Natural killer cell treated with Interleukin-12 subunit alpha and Interleukin-12 subunit beta and Interleukin-15 and Interleukin-18, amount 100 ng/mL, for 72 hours (primary cell): ENCODE data around the gene OR6J1. TPM values are rescaled to one million over a fixed set of nuclear protein-coding genes. Genes with fewer than 3 reads are reported as not detected.

Source experiments
- ATAC-seq, 2 donors: fragments of 150-1000 bp; cut with Tn5 transposase in 1 of 2; sonication (Bioruptor Pico), chemical (Tn5 transposase) in 1 of 2; 2 replicates each; pipeline ENCODE4 v1.10.0; 2021
- DNase-seq: peaks from one replicate; pipeline ENCODE4 v3.0.0; 2022; ENCODE audit warnings: low spot score
- H3K27ac Mint-ChIP-seq, 2 donors: 1 replicate in 1 of 2; 2 replicates in 1 of 2; pipeline ENCODE4 v1.8.0; 2022; ENCODE audit warnings: mixed read lengths in 2 of 2, mild to moderate bottlenecking in 1 of 2, moderate library complexity in 1 of 2
- H3K27me3 Mint-ChIP-seq, 2 donors: 1 replicate in 1 of 2; 2 replicates in 1 of 2; pipeline ENCODE4 v1.8.0; 2022; ENCODE audit warnings: mixed read lengths in 2 of 2
- H3K36me3 Mint-ChIP-seq: one replicate; pipeline ENCODE4 v1.8.0; 2022; ENCODE audit warnings: mixed read lengths
- H3K4me1 Mint-ChIP-seq, 2 donors: 1 replicate in 1 of 2; 2 replicates in 1 of 2; pipeline ENCODE4 v1.8.0; 2022; ENCODE audit warnings: low read depth in 2 of 2, mixed read lengths in 2 of 2, mild to moderate bottlenecking in 1 of 2
- H3K4me3 Mint-ChIP-seq: one replicate; pipeline ENCODE4 v1.8.0; 2022; ENCODE audit warnings: mixed read lengths
- H3K9me3 Mint-ChIP-seq: 2 replicates; pipeline ENCODE4 v1.8.0; 2022; ENCODE audit warnings: mixed read lengths
- total RNA-seq, 2 donors: library from RNA; stranded (reverse); gene quantifications; one replicate each; pipeline ENCODE4 v1.2.3, GENCODE V29; 2022

The OR6J1 gene
- total RNA-seq, 2 donors from 2014 or later, result not detected

DNA sequence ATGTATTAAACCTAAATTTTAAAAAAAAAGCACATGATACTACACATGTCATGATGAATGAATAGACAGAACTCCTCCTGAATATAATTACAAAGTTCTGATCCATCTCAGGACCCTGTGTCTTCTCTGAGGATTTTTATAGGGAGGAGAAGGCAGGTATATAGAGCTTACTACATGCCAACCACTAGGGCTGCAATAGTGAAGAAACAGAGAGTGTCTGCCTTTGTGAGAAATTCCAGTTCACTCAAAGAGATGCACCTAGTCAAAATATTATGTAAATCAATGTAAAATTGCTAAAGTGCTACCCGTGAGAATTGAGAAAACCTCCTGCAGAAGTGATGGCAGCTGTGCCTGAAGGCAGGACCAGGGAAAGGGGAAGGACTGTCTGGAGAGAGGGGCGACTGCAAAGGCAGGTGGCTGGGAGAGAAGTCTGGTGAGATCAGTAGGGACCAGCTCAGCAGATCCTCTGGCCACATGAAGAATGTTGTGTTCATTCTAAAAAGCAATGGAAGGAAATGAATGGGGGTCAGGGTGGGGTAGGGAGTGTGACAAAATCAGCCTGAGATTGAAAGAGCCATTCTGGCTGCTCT is 31.0 kb downstream of the OR6J1 start:
- H3K27ac Mint-ChIP-seq, result no peak overlapping the region
- H3K36me3 Mint-ChIP-seq, result peaks cover 5% of the 10 kb centered on the region

DNA sequence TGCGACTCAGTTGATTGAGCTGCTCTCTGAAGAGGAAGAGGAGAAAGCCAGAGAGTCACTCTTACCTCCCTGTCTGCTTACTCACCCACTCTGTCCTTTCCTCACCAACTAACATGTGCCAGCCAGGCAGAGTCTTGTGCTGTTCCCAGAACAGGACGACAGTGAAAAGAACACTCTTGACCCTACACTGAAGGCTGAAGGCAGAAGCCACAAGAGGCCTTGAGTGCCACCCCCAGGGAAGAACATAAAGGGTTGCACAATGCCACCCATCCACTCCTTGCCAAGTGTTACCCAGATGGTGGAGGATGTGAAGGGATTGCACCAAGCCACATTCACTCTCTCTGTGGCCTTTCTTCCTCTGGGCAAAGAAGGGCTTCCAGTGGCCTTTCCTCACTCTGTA is 33.2 kb downstream of the OR6J1 start:
- peaks cover 5% of the 10 kb centered on the region for H3K36me3 Mint-ChIP-seq
- DNase-seq (no peak), ATAC-seq (no peak)
- H3K4me1 Mint-ChIP-seq, result no peaks in the 10 kb centered on the region
- no peak overlapping the region for H3K4me3 Mint-ChIP-seq
- H3K27ac Mint-ChIP-seq, result no peak overlapping the region
- no peaks in the 10 kb centered on the region for H3K27me3 Mint-ChIP-seq
- H3K9me3 Mint-ChIP-seq, result no peaks in the 10 kb centered on the region

More for the DNA sequence above, 31.0 kb downstream of the OR6J1 start:
- Mint-ChIP-seq H3K9me3 (no peaks in the 10 kb centered on the region), H3K27me3 (no peaks in the 10 kb centered on the region), H3K4me3 (no peak overlapping the region), H3K4me1 (no peaks in the 10 kb centered on the region)
- ATAC-seq (no peak), DNase-seq (no peak)

DNA sequence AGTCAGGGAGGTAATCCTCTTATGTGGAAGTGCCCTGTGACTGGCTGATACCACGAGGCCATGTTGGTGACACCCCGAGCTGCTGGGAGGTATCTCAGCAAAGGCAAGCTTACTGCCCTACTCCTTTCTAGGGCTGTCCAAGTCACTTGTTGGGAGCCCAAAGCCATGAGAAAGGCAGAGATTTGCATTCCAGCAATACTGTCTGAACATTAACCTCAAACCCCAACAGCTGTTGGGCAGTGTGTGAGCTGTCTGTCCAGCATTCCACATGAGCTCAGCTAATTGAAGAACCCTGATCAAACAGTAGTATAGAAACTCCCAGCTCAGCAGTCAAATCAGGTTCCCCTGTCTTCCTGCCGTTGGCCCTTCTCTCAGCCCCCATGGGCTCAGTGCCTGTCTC is 36.9 kb downstream of the OR6J1 start:
- DNase-seq, result no peak
- H3K36me3 Mint-ChIP-seq, result peaks cover 19% of the 10 kb centered on the region
- ATAC-seq, result no peak

GRCh38 chr14:22606380-22606779 is 37.8 kb downstream of the OR6J1 start:
- no peaks in the 10 kb centered on the region for H3K27me3 Mint-ChIP-seq
- H3K4me1 Mint-ChIP-seq, result peaks cover 11 to 13% of the 10 kb centered on the region in 2 donors
- no peaks in the 10 kb centered on the region for H3K9me3 Mint-ChIP-seq
- no peak overlapping the region for H3K27ac Mint-ChIP-seq
- peaks cover 24% of the 10 kb centered on the region for H3K36me3 Mint-ChIP-seq
- no peak for DNase-seq
- no peak overlapping the region for H3K4me3 Mint-ChIP-seq
- ATAC-seq, result no peak

More for the DNA sequence above, 36.9 kb downstream of the OR6J1 start:
- Mint-ChIP-seq H3K27ac (peak overlapping the region in 1 of 2 donors; percentile 11), H3K4me1 (peaks cover 2 to 6% of the 10 kb centered on the region in 2 donors), H3K27me3 (no peaks in the 10 kb centered on the region), H3K9me3 (no peaks in the 10 kb centered on the region), H3K4me3 (no peak overlapping the region)

DNA sequence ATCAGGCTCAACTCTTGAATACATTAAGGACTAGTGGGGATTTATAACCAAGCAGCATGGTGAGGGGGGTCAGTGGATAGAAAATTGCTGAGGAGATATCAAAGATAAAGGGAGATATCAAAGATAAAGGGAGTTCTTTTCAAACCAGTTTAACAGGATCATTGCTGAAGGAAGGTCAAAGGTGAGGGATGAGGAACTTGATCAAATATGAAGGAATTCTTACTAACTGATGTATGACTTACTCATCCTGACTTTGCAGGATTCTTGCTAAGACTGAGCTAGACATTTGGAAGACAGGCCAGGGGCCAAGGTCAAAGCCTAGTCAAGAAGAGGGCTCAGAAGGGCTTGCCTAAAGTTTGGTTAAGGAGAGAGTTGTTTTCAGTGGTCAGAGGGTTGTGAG is 41.3 kb downstream of the OR6J1 start:
- Mint-ChIP-seq H3K27me3 (no peaks in the 10 kb centered on the region), H3K4me3 (no peak overlapping the region), H3K27ac (peak overlapping the region in 1 of 2 donors; percentile 11), H3K4me1 (peaks cover 36 to 38% of the 10 kb centered on the region in 2 donors), H3K9me3 (no peaks in the 10 kb centered on the region), H3K36me3 (peaks cover 20% of the 10 kb centered on the region)
- DNase-seq, result no peak
- ATAC-seq, result no peak

DNA sequence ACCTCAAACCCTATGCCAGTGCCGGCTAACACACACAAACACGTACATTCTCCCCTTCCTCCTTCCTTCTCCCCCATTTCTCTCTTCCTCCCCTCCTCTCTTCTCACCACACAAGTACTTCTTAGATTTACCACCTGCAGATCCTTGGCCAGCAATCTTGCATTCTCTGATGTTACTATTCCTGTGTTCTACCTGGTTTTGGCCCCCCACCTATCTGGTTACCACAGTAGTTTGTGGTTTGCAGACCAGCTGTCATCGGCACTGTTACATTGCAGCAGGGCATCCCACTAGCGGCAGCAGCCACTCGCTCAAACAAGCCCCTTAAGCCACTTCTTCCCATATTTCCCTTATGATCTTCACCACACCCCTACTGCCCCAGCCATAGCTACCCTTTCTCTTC is 42.2 kb downstream of the OR6J1 start:
- DNase-seq, result no peak
- H3K9me3 Mint-ChIP-seq, result no peaks in the 10 kb centered on the region
- H3K4me1 Mint-ChIP-seq, result peaks cover 36 to 41% of the 10 kb centered on the region in 2 donors
- ATAC-seq, result no peak
- peak overlapping the region; percentile 11 to 28 for H3K27ac Mint-ChIP-seq
- no peak overlapping the region for H3K4me3 Mint-ChIP-seq
- no peaks in the 10 kb centered on the region for H3K27me3 Mint-ChIP-seq
- peaks cover 20% of the 10 kb centered on the region for H3K36me3 Mint-ChIP-seq

DNA sequence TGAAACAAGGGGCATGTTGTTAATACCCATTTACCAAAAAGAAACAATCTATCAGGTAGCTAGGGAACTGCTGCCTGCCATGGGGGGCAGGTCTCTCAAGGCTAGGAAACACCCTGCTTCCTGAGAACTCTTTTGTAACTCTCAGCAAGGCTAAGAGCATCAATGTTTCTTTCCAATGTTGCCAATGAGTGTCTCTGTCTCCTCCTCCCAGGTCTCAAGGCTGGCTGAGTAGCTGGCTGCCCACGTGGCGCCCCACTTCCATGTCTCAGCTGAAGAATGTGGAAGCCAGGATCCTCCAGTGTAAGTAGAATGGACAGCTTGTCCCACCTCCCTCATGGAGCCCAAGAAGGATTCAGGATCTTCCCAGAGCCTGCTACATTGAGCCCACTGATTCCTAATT is 42.7 kb downstream of the OR6J1 start:
- Mint-ChIP-seq H3K4me3 (no peak overlapping the region), H3K27ac (peak overlapping the region in 1 of 2 donors; percentile 28), H3K36me3 (peaks cover 20% of the 10 kb centered on the region), H3K4me1 (peaks cover 36 to 41% of the 10 kb centered on the region in 2 donors), H3K27me3 (no peaks in the 10 kb centered on the region), H3K9me3 (no peaks in the 10 kb centered on the region)
- ATAC-seq (no peak), DNase-seq (no peak)

DNA sequence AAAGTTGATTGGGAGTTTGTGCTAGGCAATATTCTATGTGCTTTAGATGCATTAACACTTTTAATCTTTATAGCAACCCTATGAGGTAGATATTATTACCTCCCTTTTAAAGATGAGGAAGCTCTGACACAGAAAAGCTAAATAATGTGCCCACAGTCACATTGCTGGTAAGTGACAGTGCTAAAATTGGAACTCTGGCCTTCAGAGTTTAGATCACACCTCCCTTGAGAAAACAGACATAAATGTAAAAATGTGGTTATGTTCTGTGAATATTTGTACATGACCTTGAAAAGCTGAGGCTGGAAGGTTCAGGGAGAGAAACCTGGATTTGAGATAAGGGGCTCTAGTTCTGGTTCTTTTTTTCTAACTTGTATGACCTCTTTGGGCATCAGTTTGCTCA is 44.1 kb downstream of the OR6J1 start:
- Mint-ChIP-seq H3K4me1 (peaks cover 36 to 41% of the 10 kb centered on the region in 2 donors), H3K27ac (peak overlapping the region; percentile 80 to 90), H3K36me3 (peaks cover 16% of the 10 kb centered on the region), H3K27me3 (peaks cover under 1 to 4% of the 10 kb centered on the region in 2 donors), H3K4me3 (peak overlapping the region; percentile 98), H3K9me3 (no peaks in the 10 kb centered on the region)
- no peak for ATAC-seq
- no peak for DNase-seq

DNA sequence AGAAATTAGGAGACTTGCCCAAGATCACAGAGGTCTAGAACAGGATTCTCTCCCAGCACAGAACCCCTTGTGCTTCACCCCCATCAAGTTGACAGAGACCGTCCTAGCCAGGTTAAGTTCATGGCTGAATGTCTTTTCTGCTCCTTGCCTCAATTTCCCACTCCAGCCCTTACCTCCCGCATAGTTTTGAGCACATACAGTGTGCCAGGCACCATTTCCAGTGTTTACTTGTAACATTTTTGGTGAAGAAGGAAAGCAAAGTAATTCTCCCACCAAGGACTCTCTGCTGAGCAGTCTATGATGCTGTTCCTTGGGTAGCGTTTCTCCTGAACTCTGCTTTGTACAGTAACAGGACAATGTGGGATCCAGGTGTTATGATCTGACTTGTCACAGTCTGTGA is 44.8 kb downstream of the OR6J1 start:
- H3K36me3 Mint-ChIP-seq, result peaks cover 15% of the 10 kb centered on the region
- peak overlapping the region; percentile 98 for H3K4me3 Mint-ChIP-seq
- DNase-seq, result no peak
- H3K4me1 Mint-ChIP-seq, result peaks cover 36 to 41% of the 10 kb centered on the region in 2 donors
- H3K9me3 Mint-ChIP-seq, result no peaks in the 10 kb centered on the region
- H3K27ac Mint-ChIP-seq, result peak overlapping the region; percentile 80 to 90
- no peak for ATAC-seq
- H3K27me3 Mint-ChIP-seq, result peaks cover 7 to 9% of the 10 kb centered on the region in 2 donors

DNA sequence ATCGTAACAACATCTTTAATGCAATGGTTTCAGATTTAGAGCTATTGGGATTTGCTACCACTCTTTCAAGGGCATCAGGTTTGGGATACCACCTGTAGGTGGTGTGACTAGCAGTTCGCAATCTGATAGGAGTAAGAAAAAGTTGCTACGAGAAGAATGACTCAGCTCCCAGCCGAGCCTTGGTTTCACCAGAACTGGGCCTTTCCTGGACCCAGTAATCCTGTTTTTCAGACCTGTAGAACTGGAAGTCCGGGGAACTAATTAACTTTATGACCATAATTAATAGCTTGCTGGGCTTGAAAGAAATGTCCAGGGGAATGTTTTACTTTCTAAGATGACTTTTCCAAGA is 45.3 kb downstream of the OR6J1 start:
- H3K4me1 Mint-ChIP-seq, result peaks cover 36 to 41% of the 10 kb centered on the region in 2 donors
- ATAC-seq (peak; percentile 78 to 80), DNase-seq (no peak)
- peaks cover 15% of the 10 kb centered on the region for H3K36me3 Mint-ChIP-seq
- H3K27ac Mint-ChIP-seq, result peak overlapping the region; percentile 80 to 90
- peak overlapping the region; percentile 98 for H3K4me3 Mint-ChIP-seq
- H3K27me3 Mint-ChIP-seq, result peaks cover 8 to 12% of the 10 kb centered on the region in 2 donors
- no peaks in the 10 kb centered on the region for H3K9me3 Mint-ChIP-seq

GRCh38 chr14:22598099-22598895 is 45.9 kb downstream of the OR6J1 start, which contains the start of gene ABHD4:
ABHD4 (plus strand) TSS chr14:22598300; CDS start chr14:22598307, 7 bp downstream.
- Mint-ChIP-seq H3K27me3 (peaks cover 13 to 15% of the 10 kb centered on the region in 2 donors), H3K4me3 (peak within 1 kb of the TSS; percentile 98), H3K27ac (peak within 1 kb of the TSS; percentile 80 to 90), H3K4me1 (peaks cover 36 to 41% of the 10 kb centered on the region in 2 donors), H3K36me3 (peaks cover 15% of the 10 kb centered on the region), H3K9me3 (no peaks in the 10 kb centered on the region)
- peak; percentile 90 to 94 for ATAC-seq
- peak; percentile 75 for DNase-seq

DNA sequence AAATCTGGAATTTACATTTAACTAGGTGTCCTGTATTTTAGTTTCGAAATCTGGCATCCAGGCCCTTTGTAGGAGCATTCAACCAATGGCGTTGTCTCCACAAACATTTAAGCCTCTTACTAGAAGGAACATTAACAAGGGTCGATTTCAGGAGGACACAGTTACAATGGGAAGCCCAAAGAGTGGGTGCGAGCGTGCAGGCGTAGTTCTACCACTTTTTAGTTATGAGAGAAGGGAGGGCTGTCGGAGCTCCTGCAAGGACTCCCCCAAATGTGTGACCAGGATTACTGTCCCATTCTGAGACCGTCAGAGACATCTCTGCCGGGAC is 46.4 kb downstream of the OR6J1 start:
- H3K9me3 Mint-ChIP-seq, result no peaks in the 10 kb centered on the region
- peaks cover 36 to 38% of the 10 kb centered on the region in 2 donors for H3K4me1 Mint-ChIP-seq
- H3K36me3 Mint-ChIP-seq, result peaks cover 10% of the 10 kb centered on the region
- H3K27ac Mint-ChIP-seq, result peak overlapping the region; percentile 80 to 90
- peaks cover 17 to 18% of the 10 kb centered on the region in 2 donors for H3K27me3 Mint-ChIP-seq
- H3K4me3 Mint-ChIP-seq, result peak overlapping the region; percentile 98
- DNase-seq (no peak), ATAC-seq (no peak)

DNA sequence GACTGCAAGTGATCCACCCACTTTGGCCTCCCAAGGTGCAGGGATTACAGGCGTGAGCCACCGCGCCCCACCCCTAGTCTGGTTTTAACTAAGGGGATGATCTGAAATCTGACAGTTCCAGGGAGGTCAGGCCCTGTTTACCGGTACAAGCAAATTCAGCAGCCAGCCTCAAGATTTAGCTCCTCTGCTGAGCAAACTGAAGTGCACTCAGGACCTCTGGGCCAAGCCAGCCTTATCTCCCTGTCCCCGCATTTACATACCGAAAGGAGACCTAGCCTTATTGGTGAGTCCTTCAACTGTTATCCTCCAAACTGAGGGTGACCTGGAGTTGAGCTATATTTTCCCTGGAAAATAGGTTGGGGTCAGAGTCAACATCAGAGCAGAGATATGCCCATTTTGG is 46.9 kb downstream of the OR6J1 start:
- no peaks in the 10 kb centered on the region for H3K9me3 Mint-ChIP-seq
- H3K36me3 Mint-ChIP-seq, result peaks cover 5% of the 10 kb centered on the region
- H3K4me3 Mint-ChIP-seq, result peak overlapping the region; percentile 98
- DNase-seq (no peak), ATAC-seq (no peak)
- peaks cover 33 to 35% of the 10 kb centered on the region in 2 donors for H3K4me1 Mint-ChIP-seq
- H3K27me3 Mint-ChIP-seq, result peaks cover 17 to 20% of the 10 kb centered on the region in 2 donors
- H3K27ac Mint-ChIP-seq, result peak overlapping the region in 1 of 2 donors; percentile 90

- H3K9me3 Mint-ChIP-seq, result no peaks in the 10 kb centered on the region
- peaks cover 25 to 27% of the 10 kb centered on the region in 2 donors for H3K4me1 Mint-ChIP-seq
- H3K36me3 Mint-ChIP-seq, result no peaks in the 10 kb centered on the region
- no peak overlapping the region for H3K27ac Mint-ChIP-seq
- peaks cover 17 to 20% of the 10 kb centered on the region in 2 donors for H3K27me3 Mint-ChIP-seq
- no peak for DNase-seq
- H3K4me3 Mint-ChIP-seq, result no peak overlapping the region
- no peak for ATAC-seq
These were observed 47.7 kb downstream of the OR6J1 start for GRCh38 chr14:22596354-22596879.
